Muscle of back (tissue), 11 donors: Measurements from ENCODE around the gene SLC6A12. TPM values are rescaled to one million over a fixed set of nuclear protein-coding genes. Genes with fewer than 3 reads are reported as not detected.

Source experiments
- DNase-seq, 3 donors: peaks; one replicate each; pipeline versions ENCODE4 v3.0.0 to v3.0.0-alpha.2; 2013
- polyA plus RNA-seq, 10 donors: library from polyadenylated mRNA; unstranded; fragments of 120-200 nt; gene quantifications; one replicate each; pipeline ENCODE4 v1.2.1, GENCODE V29; 2013; ENCODE audit not compliant: insufficient read length in 10 of 10

SLC6A12 gene
- polyA plus RNA-seq, 10 donors = 0.42 to 1.5 (median 0.65) TPM

DNA sequence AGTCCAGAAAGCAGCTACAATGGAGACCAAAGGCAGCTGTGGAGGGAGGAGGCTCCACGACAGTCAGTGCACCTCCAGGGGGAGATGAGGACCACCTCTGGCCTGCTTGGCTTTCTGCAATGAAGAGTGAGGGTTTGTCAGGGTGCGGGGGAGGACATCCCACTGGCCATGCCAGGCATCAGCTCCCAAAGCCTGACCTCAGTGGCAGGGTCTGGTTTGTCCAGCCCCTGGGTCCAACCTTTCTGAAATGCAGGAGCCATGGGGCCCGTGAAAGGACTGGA, 35.2 kb downstream of the SLC6A12 start:
- no peak for DNase-seq

DNA sequence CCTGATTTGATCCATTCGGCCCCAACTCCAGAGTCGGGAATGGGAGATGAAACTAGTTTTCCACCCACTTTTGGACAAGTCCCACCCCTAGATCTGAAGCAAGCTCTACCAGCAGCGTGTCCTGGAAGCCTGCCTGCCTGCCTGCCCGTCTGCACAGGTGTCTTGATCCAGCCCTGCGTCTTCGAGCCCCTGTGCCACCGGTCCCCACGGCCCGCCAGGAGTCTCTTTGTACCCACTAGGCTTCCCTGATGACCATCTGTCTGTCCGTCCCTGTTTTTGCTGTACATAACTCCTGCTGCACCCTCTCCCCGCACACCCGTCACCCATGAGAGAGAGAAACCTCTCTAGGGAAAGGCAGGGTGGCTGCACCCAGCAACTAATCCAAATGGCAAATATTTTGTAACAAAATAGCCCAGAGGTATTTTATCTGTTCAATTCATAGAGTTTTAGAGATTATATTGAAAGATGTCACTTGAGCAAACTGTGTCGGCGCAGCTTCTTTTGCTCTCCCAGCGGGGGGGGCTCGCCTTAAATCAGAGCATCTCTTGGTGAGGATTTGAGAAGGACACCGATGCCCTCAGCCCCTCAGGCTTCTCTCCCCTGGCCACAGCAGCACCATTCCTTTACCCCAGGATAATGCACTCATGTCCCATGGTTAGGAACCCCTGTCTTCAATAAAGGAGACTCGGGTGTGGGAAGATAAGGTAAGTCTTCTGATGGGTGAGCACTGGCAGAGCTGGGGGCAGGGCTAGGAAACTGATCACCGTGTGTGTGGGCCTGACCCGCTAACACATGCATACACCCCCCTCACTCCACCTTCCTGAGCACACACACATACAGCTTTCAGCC, 35.8 kb downstream of the SLC6A12 start:
- no peak for DNase-seq

DNA sequence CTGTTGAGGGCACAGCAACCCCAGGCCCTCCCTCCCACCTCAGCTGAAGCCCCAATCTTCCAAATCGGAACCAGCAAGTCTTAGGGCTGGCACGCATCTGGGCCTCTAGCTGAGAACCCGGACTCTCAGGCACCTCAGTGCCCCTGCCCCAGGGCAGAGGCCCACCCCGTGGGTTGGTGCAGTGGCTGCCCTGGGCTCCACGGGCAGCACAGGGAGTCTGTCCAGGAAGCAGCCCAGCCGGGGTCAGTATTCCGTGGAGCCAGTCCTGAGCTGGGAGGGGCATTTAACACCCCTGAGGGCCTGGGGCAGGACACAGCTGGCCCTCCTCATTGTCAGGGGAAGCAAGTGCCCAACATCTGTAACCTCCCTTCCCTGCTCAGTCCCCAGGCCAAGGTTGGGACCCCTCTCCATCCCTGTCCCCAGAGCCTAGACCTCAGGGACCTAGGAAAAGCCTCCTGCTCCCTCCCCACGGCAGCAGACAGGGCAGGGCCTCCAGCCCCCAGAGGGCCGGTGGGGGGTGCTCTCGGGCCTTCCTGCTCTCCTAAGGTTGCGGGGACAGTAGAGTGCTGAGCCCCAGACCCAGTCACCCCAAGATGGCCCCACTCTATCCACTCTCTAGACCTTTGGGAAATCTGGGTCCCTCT, 36.5 kb downstream of the SLC6A12 start:
- DNase-seq = no peak

DNA sequence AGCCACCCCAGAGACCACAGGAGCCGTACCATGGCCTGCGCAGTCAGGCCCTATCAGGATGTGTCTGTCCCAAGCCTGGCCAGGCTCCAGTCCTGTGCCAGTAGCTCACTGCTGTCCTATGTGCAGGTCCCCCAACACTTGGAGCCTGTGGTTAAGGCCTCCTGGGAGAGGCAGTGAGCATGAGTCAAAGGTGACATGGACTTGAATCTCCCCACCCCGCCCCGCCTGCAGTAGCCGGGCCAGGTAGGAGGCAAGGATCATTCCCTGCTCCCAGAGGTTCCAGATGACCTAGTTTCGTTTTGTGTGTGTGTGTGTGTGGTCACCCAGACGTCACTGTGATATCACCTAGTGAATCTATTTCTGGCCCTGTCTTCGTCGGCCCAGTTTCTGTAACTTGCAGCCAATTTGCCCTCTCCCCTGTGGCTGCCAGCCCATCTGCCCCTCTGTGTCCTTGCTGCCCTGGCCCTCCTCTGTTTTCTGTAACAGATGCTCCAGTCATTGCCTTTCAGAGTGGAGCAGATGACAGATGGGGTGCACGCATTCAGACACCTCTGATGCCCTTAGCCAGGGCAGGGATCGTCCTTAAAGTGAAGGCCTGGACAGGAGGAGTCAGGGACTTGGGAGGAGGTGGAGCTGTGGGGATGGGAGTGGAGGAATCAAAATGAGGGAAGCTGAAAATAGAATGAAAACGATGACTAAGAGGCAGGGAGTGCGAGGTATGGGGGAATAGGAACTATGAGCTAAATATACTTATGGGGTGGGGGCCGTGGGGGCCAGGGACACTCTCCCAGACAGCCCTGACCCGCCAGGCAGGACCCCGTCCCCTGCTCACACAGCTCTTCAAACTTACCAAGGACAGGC, 37.4 kb downstream of the SLC6A12 start:
- DNase-seq = peak in 2 of 3 donors; percentile 25 to 55

DNA sequence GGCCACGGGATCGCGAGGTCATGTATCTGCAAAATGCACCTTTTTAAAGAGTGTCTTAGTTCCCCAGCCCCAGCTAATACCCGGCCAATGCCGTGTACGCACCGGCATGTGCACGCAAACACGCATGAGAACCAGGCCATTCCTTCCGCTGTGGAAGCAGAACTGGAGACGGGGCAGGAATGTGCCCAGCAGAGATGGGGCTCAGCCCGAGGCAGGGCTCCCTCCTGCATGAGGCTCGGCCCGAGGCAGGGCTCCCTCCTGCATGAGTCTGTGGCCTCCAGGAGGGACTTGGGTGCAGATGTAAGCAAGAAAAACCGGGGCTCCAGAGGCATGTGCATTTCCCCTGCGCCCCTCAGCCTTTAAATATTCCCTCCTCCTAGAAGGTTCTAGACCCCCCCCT, 38.2 kb downstream of the SLC6A12 start:
- DNase-seq = no peak

DNA sequence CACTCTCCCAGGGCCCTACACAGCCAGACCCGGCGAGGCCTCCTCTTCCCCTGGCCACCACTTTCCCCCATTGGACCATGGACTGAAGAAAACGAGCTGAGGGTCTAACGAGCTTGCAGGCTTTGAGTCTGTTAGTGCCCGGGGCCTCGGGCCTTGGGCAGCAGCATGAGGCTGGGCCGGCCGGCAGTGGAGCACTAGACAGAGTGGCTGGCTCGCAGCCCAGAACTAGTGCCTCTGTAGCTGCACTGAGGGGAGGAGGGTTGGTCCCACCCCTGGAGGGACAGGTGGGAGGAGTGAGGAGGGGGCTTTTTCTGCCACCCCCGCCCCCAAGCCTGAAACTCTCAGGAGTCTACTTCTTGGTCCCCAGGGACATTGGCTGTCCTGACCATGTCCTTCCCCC, 38.7 kb downstream of the SLC6A12 start:
- peak in 1 of 3 donors; percentile 58 for DNase-seq

DNA sequence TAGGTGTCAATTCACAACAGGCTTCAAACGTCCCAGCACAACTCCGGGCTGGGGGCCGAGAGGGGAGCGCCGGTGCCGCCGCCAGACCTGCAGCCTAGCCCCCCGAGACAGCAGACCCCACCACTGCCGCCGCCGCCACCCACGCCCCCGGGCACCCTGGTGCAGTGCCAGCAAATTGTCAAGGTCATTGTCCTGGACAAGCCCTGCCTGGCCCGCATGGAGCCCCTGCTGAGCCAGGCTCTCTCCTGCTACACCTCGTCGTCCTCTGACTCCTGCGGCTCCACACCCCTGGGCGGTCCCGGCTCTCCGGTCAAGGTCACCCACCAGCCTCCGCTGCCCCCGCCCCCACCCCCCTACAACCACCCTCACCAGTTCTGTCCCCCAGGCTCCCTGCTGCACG, 39.4 kb downstream of the SLC6A12 start:
- no peak for DNase-seq

DNA sequence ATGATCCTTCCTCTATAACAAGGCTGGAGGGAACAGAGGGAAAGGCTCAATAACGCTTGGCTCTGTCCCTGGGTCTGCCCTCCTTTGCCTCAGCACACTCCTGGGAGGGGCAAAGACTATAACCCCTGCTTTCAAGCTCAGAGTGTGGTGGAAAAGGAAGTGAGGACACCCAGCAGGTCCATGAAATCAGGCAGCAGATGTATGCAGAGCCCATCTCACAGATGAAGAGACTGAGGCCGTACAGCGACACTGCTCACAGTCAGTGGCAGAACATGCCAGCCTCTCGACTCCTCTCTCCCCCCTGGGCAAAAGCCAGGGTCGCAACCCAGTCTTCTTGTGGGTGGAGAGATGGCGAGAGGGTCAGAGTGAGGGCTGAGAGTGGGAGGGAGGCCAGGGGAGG, 39.8 kb downstream of the SLC6A12 start:
- DNase-seq = no peak

DNA sequence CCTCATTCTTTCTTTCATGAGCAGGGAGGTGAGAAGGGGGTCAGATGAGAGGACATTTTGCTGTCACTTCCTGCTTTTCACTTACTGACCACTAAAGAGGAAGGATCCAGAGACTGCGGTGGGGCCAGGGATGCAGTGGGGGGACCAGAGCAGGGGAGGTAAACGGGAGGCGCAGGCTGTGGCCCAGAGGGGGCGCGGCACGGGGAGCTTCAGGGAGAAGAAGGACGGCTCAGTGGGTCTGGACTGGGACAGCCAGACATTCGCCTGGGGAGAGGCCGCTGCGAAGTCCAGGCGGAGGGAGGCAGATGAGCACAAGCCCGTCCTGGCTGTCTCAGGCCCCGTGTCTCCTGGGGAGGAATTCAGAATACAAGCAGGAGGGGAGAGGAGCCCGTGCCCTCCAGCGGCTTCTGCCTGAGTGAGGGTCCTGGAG, 41.2 kb downstream of the SLC6A12 start:
- DNase-seq = no peak

DNA sequence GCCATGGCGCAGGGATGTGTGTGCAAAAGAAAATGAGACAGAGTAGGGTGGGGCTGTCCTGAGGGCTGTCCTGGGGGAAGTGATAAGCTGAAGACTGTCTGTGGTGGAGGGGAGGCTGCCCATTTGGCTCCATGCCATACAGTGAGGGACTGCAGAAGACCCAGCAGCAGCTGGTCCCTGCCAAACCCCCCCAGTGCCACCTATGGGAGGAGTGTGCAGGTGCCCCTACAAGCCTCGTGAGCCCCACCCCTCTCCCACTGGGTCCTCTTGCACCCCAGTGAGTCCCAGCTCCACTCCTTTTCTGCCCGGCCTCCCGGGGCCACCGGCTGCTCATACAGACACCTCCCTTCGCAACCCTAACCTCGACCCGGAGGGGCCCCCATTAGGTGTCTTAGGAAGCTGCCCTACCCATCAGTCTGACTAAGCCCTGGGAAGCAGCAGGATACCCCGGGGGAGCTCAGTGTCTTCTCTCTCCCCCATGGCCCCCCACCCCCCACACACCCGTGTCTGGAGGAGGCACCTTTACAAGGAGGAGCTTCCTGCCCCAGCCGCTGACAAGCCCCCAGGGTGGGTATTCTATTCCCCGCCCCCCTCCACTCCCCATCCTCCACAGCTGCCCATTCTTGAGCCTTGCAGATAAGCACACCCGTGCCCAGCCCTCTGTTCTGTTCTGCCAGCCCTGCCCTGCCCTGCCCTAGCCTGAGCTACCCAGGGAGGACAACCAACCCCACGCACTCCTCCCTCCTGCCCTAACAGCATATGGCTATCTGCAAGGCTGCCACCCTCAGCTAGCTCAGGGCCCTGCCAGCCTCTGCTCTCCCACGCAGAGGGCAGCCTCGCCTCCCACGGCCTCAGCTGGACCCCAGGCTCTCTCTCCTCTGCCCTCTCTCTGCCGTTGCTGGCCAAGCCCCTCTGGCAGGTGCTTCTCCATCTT, 41.9 kb downstream of the SLC6A12 start:
- DNase-seq = no peak

DNA sequence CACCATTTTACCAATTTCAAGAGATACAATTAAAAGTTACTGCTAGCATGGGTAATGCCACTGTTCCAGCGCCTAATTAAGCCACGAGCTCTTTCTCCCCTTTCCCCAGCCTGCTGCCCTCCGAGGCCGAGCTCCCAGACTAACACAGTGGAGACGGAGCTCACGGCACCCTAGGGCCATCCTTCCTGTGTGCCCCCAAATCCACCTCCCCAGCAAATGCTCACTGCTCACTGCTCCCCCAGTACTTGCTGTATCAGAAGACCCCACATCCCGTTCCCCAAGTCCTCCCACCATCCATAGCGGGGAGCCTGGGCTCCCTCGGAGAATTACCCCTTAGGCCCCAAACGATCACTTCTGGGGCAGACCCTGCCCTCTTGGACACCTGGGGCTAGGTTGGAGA, 42.7 kb downstream of the SLC6A12 start:
- DNase-seq = no peak

DNA sequence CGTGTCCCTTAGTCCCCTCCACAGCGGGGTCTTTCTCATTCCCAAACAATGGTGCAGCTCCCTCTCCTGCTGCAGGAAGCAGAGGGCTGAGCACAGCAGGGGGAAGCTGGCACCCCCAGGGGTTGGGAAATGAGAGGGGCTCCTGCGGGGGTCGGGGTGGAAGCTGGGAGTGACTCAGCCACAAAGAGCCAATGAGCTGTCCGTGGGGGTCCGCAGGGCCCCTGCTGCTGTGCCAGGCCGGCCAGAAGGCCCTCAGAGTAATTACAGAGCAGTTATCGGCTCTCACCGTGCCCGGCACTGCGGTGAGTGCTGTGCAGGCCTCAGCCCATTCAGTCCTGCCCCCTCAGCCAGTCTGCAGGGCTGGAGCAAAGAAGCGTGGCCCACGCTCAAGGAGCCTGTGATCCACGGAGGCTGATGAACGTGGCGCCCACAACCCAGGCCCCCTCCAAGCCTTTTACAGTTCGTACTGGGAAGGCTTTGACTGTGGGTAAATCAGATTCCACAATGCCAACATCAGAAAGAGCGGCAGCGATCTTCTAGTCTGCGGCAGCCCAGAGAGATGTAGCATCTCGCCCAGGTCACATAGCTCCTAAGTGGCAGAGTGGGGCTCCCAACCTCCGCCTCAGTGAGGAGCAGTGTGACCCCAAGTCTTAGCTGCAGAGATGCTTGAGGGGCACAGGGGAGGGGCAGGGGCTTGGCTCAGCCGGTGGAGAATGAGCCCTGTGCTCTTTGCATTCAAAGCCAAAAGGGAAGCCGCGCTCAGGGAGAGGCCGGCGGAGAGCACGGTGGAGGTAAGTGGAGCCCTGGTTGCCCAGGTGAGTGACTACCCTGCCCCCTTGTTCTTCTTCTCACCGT, 43.4 kb downstream of the SLC6A12 start:
- DNase-seq = no peak

DNA sequence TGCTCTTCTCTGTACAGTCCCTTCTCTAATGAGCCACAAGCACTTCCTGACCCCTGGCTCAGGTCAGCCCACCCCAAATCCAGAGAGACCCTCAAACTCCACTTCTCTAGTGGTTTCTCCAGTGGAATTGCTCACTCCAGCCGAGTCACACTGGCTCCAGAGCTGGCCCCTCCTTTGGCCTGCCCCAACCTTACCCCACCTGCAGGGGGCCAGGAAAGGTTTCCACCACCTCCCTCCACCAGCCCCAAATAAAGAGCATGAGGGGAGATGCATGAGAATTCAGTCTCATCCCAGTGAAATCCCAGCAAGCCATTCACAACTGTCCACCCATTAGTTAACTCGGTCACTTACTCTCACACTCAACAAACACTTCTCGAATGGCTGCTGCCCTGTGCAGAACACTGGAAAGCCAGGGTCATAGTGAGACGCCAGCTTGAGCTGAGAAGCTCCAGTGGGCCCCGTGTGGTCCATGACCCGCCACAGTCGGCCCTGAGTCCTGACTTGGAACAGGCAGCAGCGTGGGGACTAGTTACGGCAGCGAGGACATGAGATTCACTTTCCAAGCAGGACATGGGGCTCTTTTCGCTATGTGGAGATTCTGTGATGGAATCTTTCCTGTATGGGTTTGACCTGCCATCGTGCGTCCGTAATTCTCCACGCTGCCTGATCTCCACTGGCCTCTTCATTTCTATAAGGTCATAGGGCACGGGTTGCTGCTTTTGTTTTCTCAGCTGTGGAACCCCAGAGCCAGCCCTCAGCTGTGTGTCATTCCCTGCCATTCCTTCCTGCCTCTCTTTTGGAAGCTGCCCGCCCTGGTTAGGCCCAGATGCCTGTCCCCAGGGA, 44.2 kb downstream of the SLC6A12 start:
- no peak for DNase-seq

DNA sequence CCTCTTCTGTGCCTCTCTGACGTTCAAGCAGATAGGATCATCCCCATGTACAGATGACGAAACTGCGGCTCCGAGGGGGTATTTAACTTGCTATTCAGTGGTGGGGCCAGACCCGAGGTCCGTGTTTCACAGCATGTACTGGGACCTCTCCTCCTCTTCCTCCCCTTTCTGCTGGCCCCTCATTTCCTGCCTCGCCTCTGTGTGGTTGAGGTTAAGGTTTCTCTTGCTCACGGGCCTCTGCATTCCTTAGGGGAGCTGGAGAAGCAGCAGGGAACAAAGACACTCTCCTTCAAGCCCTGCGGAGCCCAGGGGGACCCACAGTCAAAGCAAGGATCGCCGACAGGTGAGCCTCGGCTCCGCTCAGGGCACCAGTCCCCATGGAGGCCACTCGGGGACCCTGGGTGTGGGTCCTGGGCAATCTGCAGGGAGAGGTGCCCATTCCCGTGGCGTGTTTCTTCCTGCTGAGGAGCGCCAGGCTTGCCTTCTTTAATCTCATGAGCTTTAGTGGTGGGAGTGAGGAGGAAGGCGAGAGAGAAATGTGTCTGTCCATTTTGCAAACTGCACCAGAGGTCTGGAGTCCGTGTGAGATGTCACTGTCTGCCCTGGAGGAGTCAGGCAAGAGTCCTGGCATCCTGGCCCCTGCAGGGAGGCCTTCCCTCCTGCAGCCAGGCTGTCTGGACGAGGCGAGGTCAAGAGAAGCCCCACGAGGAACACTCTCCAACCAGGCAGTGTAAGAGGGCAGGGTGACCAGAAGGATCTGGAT, 45.0 kb downstream of the SLC6A12 start:
- DNase-seq = peak in 1 of 3 donors; percentile 17

DNA sequence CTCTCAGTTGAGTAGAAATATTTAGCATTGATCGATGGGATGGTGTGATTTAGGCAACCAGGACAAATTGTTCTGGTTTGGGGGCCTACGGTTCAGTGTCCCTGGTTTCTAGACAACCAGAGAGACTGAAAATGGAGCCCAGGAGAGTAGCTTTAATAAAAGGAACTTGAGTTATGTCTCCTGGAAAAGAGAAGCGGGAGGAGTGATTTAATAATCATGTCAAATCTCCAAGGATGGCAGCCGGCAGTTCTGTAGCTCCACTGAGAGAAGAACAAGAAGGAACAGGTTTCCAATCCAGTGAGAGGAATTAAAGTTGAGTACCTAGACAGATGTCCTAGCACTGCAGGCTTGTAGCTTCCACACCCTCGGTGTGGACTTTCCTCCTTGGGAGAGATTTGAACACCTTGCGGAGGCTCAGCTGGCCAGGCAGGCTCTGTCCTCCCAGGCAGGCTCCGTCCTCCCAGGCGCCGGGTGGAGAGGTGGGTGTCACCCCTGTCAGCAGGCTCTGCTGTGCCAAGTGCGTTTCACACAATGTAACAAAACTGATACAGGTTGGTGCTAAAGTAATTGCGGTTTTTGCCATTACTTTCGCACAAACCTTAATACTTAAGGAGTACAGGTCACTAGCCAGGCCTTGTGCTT, 45.9 kb downstream of the SLC6A12 start:
- DNase-seq = no peak

DNA sequence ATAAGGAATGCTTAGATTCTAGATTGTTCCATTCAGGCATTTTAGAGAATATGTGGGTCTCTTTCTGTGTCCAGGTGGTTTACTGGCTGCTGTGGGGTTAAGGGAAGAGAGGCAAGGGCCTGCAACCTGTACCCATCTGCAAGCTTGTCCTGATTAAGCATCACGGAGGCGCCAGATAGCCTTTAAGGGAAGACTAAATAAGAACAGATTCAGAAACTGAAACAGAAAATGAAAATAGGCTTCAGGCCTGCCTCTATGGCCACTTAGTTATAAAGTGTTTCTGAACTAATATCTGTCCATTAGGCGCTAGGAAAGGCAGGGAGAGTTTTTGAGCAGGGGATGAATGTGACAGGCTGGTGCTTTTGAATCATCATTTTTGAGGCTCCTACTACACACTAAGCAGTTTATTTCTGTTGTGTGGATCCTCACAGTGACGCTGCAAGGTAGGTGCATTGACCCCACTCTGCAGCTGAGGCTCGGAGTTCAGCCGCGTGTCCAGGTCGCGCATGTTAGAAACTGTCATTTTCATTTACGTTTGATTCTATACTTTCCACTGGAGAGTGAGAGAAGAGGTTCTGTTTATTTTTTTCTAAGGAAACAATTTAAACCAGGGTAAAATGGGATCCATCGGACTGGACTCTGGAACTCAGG, 47.4 kb downstream of the SLC6A12 start:
- no peak for DNase-seq

DNA sequence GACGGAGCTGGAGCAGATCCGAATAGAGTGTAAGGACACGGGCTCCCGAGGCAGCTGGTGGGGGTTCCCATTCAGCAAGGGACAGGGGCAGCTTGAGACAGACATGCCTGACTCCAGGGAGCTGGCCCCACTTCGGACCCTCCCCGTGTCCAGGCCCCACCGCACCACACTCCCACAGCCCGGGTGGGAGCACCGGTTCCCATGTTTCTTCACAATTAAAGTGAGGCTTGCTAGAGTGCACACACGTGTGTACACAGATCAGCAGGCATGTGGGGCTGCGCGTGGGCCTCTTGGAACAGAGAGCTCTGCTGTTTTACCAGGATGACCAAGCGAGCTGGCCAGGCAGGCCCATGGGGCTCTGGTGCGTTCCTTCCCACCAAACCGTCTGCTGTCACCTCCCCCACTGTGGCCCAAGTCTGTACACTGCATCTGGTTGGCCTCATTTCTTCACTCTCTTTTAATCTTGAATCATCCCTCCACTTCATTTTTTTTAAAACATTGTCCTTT, 48.0 kb downstream of the SLC6A12 start:
- DNase-seq = no peak
